Transverse colon (tissue), 3 donors: ENCODE data around the gene DHRS9.

Source experiments
- POLR2A ChIP-seq: fragments of 450-650 bp; IDR thresholded peaks from one replicate; pipeline ENCODE4 v1.6.1; 2016; ENCODE audit warnings: antibody characterized with exemption, mild to moderate bottlenecking, moderate library complexity
- POLR2AphosphoS5 ChIP-seq, 3 donors: sonication (generic); formaldehyde crosslinking; IDR thresholded peaks; one replicate each; pipeline ENCODE4 v1.6.1; 2016; ENCODE audit warnings: antibody characterized with exemption in 3 of 3

- no peak for TF ChIP-seq POLR2A
- no peak for TF ChIP-seq POLR2AphosphoS5 (IDR thresholded peaks at IDR 0.05)
These were observed 3.4 kb upstream of the DHRS9 start for GRCh38 chr2:169065864-169066517.
